Pancreas (tissue), 10 donors: ENCODE measurements around the gene INPP5A. TPM values are rescaled to one million over a fixed set of nuclear protein-coding genes. Genes with fewer than 3 reads are reported as not detected.

Experiments
- ATAC-seq, 4 donors: fragments of 200-7000 bp; cut with Tn5 transposase; one replicate each; pipeline versions ENCODE4 v1.8.0 to v1.9.1; 2020; ENCODE audit warnings: mild to moderate bottlenecking in 4 of 4, moderate library complexity in 4 of 4
- DNase-seq, 6 donors: peaks; one replicate each; pipeline ENCODE4 v3.0.0-alpha.2; 2020
- FAIRE-seq: peaks from 2 replicates; lab custom pipeline; 2012; peaks lifted over from hg19 to GRCh38; lab: Jason Lieb, UNC
- H3K27ac ChIP-seq, 4 donors: fragments of 200-600 bp; sonication (generic); 1 replicate in 3 of 4; 2 replicates in 1 of 4; pipeline versions ENCODE4 v1.5.0 to v1.8.0; 2020
- H3K27me3 ChIP-seq, 4 donors: fragments of 200-600 bp; one replicate each; pipeline ENCODE4 v1.8.0; 2021
- H3K36me3 ChIP-seq, 3 donors: fragments of 200-600 bp; sonication (generic) in 1 of 3; one replicate each; pipeline versions ENCODE4 v1.5.0 to v1.8.0; 2020 to 2021
- H3K4me1 ChIP-seq, 3 donors: fragments of 200-600 bp; one replicate each; pipeline ENCODE4 v1.8.0; 2021
- H3K4me3 ChIP-seq, 4 donors: fragments of 200-600 bp; sonication (generic) in 2 of 4; one replicate each; pipeline versions ENCODE4 v1.5.0 to v1.8.0; 2020 to 2021
- H3K9me3 ChIP-seq, 4 donors: fragments of 200-600 bp; one replicate each; pipeline ENCODE4 v1.8.0; 2021
- CTCF ChIP-seq, 4 donors: fragments of 200-600 bp; sonication (generic) in 3 of 4; IDR thresholded peaks; one replicate each; pipeline versions ENCODE4 v1.5.0 to v1.8.0; 2021; ENCODE audit warnings: antibody characterized with exemption in 4 of 4
- WGBS, 2 donors: extraction: QIAGEN DNeasy Blood & Tissue Kit; methylation state at CpG; one replicate each; pipeline ENCODE4 v1.1.7; 2013; 5-methylcytosine and 5-hydroxymethylcytosine counted together
- intact Hi-C, 3 donors: fragments of 100-400 bp; cut with DNase I; formaldehyde crosslinking; loops; one replicate each; pipeline versions ENCODE4 v1.11.1 to v1.14.2; 2022
- polyA plus RNA-seq, 2 donors: library from polyadenylated mRNA; stranded (reverse); fragments of 200-250 nt; gene quantifications; one replicate each; pipeline ENCODE4 v1.2.3, GENCODE V29; 2013
- total RNA-seq, 6 donors: library from RNA; stranded (reverse); fragmentation: NEBNext Ultra II Directional in 4 of 6; extraction: Animal tissue kit (Norgen Biotek cat#: 25700) in 4 of 6; gene quantifications; one replicate each; pipeline versions ENCODE4 v1.2.1 to v1.2.4, GENCODE V29; 2021 to 2023
- donor health status: healthy with polysubstance abuse.
- donor health status: DM: no; HTN: no; CAD: no; lungs with moderate emphysema.
- donor health status: DM: no; HTN: no; CAD: no.
- donor health status: control.
- donor health status: control.
- donor health status: Bipolar disorder and iron deficiency.
- donor health status: DM: yes; HTN: yes; CAD: no.
- donor health status: DM: no; HTN: no; CAD: no.
- donor health status: DM: no; HTN: no; CAD: no.
- donor health status: DM: yes; HTN: yes; CAD: no.

The INPP5A gene
- total and polyA plus RNA-seq, 8 donors = 5.9 to 15.6 (median 11.3) TPM

GRCh38 chr10:132735341-132735775, 197.8 kb downstream of the INPP5A start:
- H3K4me1 ChIP-seq = no peaks in the 10 kb centered on the region
- H3K27ac ChIP-seq = no peak overlapping the region
- intact Hi-C loops = no loop called here
- H3K4me3 ChIP-seq = no peak overlapping the region
- H3K27me3 ChIP-seq = no peaks in the 10 kb centered on the region
- ATAC-seq (no peak), FAIRE-seq (no peak), DNase-seq (no peak)
- no peaks in the 10 kb centered on the region for H3K9me3 ChIP-seq
- no peaks in the 10 kb centered on the region for H3K36me3 ChIP-seq
- 92 to 93% methylated on average over 19 of the region's 19 CpGs for WGBS, 2 donors
- TF ChIP-seq CTCF (IDR thresholded peaks at IDR 0.05) = no peak

- WGBS, 2 donors = 93 to 94% methylated on average over 24 of the region's 24 CpGs
- no peak for DNase-seq
- no peak for FAIRE-seq
- Histone ChIP-seq H3K36me3 (no peaks in the 10 kb centered on the region), H3K9me3 (no peaks in the 10 kb centered on the region), H3K4me1 (no peaks in the 10 kb centered on the region), H3K27ac (no peak overlapping the region), H3K27me3 (no peaks in the 10 kb centered on the region), H3K4me3 (no peak overlapping the region)
- TF ChIP-seq CTCF (IDR thresholded peaks at IDR 0.05) = no peak
- no peak for ATAC-seq
- intact Hi-C loops = no loop called here
These were observed 198.4 kb downstream of the INPP5A start for GRCh38 chr10:132735923-132736391.

- intact Hi-C loops = no loop called here
- H3K4me3 ChIP-seq = no peak overlapping the region
- no peaks in the 10 kb centered on the region for H3K27me3 ChIP-seq
- no peak for DNase-seq
- ATAC-seq = no peak
- H3K4me1 ChIP-seq = no peaks in the 10 kb centered on the region
- no peak for FAIRE-seq
- 92 to 93% methylated on average over 16 of the region's 16 CpGs for WGBS, 2 donors
- no peaks in the 10 kb centered on the region for H3K36me3 ChIP-seq
- no peaks in the 10 kb centered on the region for H3K9me3 ChIP-seq
- TF ChIP-seq CTCF (IDR thresholded peaks at IDR 0.05) = no peak
- H3K27ac ChIP-seq = no peak overlapping the region
These were observed 199.9 kb downstream of the INPP5A start for GRCh38 chr10:132737390-132738048.

GRCh38 chr10:132738454-132739224, 201.1 kb downstream of the INPP5A start:
- Histone ChIP-seq H3K9me3 (no peaks in the 10 kb centered on the region), H3K27me3 (no peaks in the 10 kb centered on the region), H3K4me1 (no peaks in the 10 kb centered on the region), H3K27ac (no peak overlapping the region), H3K4me3 (no peak overlapping the region), H3K36me3 (no peaks in the 10 kb centered on the region)
- no peak for ATAC-seq
- 93% methylated on average over 25 of the region's 25 CpGs for WGBS, 2 donors
- no peak for DNase-seq
- intact Hi-C loops = no loop called here
- TF ChIP-seq CTCF (IDR thresholded peaks at IDR 0.05) = no peak
- FAIRE-seq = no peak

- 87 to 92% methylated on average over 14 of the region's 14 CpGs for WGBS, 2 donors
- no peak for TF ChIP-seq CTCF (IDR thresholded peaks at IDR 0.05)
These were observed 201.6 kb downstream of the INPP5A start for GRCh38 chr10:132739225-132739613.

More at GRCh38 chr10:132739225-132739613, 201.6 kb downstream of the INPP5A start:
- no peak for DNase-seq
- Histone ChIP-seq H3K4me1 (no peaks in the 10 kb centered on the region), H3K9me3 (no peaks in the 10 kb centered on the region), H3K36me3 (no peaks in the 10 kb centered on the region), H3K27ac (no peak overlapping the region), H3K4me3 (no peak overlapping the region), H3K27me3 (no peaks in the 10 kb centered on the region)
- intact Hi-C loops = no loop called here
- no peak for ATAC-seq
- FAIRE-seq = no peak
